DLD1 (cell line): Measurements from ENCODE around the gene FBH1.
"Not testable (repeated sequence)": the region's sequence is repeated elsewhere in the genome, so short reads cannot be mapped to it uniquely, and the experiment has no call there.

Source experiments
- in situ Hi-C: cut with HindIII; loops from 2 replicates; pipeline ENCODE4 v1.10.0; 2017; ENCODE audit warnings: low sequenced_read_pairs

The FBH1 gene

GRCh38 chr10:5889624-5890451 is at the start of gene FBH1, which contains the start of gene ANKRD16:
Gene FBH1, plus strand, starts transcription at chr10:5890243. Its CDS starts 103 bp downstream, at chr10:5890346.
Gene ANKRD16, minus strand, starts transcription at chr10:5889893. Its CDS starts 539 bp downstream, at chr10:5889354.
- in situ Hi-C loops: no loop called here

GRCh38 chr10:5840314-5841307 is 49.4 kb upstream of the FBH1 start:
- in situ Hi-C loops: no loop called here

- in situ Hi-C loops: no loop called here
Measured at GRCh38 chr10:5841965-5842364, 48.1 kb upstream of the FBH1 start.

GRCh38 chr10:5843686-5844344 is 46.2 kb upstream of the FBH1 start:
- in situ Hi-C loops: no loop called here

GRCh38 chr10:5844345-5845055 is 45.5 kb upstream of the FBH1 start:
- in situ Hi-C loops: no loop called here

GRCh38 chr10:5846667-5847066 is 43.4 kb upstream of the FBH1 start:
- in situ Hi-C loops: not testable (repeated sequence)

GRCh38 chr10:5854131-5854475 is 35.9 kb upstream of the FBH1 start:
- in situ Hi-C loops: no loop called here

- in situ Hi-C loops: no loop called here
Measured at GRCh38 chr10:5855979-5856700, 33.9 kb upstream of the FBH1 start.

GRCh38 chr10:5856701-5857004 is 33.4 kb upstream of the FBH1 start:
- in situ Hi-C loops: no loop called here

GRCh38 chr10:5858811-5859210 is 31.2 kb upstream of the FBH1 start:
- in situ Hi-C loops: no loop called here

GRCh38 chr10:5860066-5860465 is 30.0 kb upstream of the FBH1 start:
- in situ Hi-C loops: no loop called here

GRCh38 chr10:5862360-5862961 is 27.6 kb upstream of the FBH1 start:
- in situ Hi-C loops: no loop called here

GRCh38 chr10:5862981-5863685 is 26.9 kb upstream of the FBH1 start:
- in situ Hi-C loops: not testable (repeated sequence)

- in situ Hi-C loops: not testable (repeated sequence)
Measured at GRCh38 chr10:5866451-5867081, 23.5 kb upstream of the FBH1 start.

- in situ Hi-C loops: not testable (repeated sequence)
Measured at GRCh38 chr10:5867091-5867615, 22.9 kb upstream of the FBH1 start.

- in situ Hi-C loops: not testable (repeated sequence)
Measured at GRCh38 chr10:5868383-5868782, 21.7 kb upstream of the FBH1 start.

- in situ Hi-C loops: no loop called here
Measured at GRCh38 chr10:5869156-5869555, 20.9 kb upstream of the FBH1 start.

- in situ Hi-C loops: no loop called here
Measured at GRCh38 chr10:5871596-5871995, 18.4 kb upstream of the FBH1 start.
